ENCODE data around the gene PUS3. TPM values are rescaled to one million over a fixed set of nuclear protein-coding genes. Genes with fewer than 3 reads are reported as not detected.

Gene PUS3
- total and polyA plus RNA-seq, 3 experiments from 2014 or later = 16.5 to 19.2 (median 17.5) TPM

DNA sequence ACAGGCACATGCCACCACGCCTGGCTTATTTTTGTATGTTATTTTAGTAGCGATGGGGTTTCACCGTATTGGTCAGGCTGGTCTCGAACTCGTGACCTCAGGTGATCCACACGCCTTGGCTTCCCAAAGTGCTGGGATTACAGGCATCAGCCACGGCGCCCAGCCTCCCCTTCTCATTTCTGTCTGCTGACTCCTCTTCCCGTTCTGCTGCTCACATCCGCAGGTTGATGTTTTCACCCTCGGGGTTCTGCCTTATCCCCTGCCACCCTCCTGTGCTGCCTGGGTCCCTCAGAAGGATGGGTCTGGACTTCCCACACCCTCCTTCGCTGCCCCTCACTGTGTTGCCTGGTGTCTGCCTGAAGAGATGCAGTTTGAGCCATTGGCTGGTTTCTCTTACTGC is 23.7 kb upstream of the PUS3 start:
- H3K36me3 ChIP-seq (ENCODE audit: insufficient read depth, low read length) = no peaks in the 10 kb centered on the region
- ChIA-PET CTCF (no interaction called here), POLR2A (no interaction called here)
- H3K27ac ChIP-seq (ENCODE audit: low read depth, low read length) = no peak overlapping the region
- H3K9me3 Mint-ChIP-seq = no peaks in the 10 kb centered on the region
- H3K27me3 ChIP-seq (ENCODE audit: insufficient read depth, low read length, poor library complexity, severe bottlenecking) = no peaks in the 10 kb centered on the region
- H3K27ac Mint-ChIP-seq = peak overlapping the region in 1 of 8 donors; percentile 93
- H3K4me3 ChIP-seq (ENCODE audit: low read length) = no peak overlapping the region
- H3K27me3 Mint-ChIP-seq = peaks cover 20 to 57% of the 10 kb centered on the region in 2 donors
- H3K4me3 Mint-ChIP-seq = no peak overlapping the region
- H3K4me1 ChIP-seq (ENCODE audit: insufficient read depth, low read length) = no peaks in the 10 kb centered on the region
- DNase-seq = no peak
- no peaks in the 10 kb centered on the region for H3K36me3 Mint-ChIP-seq
- H3K9me3 ChIP-seq (ENCODE audit: low read length) = no peaks in the 10 kb centered on the region
- no peaks in the 10 kb centered on the region for H3K4me1 Mint-ChIP-seq

DNA sequence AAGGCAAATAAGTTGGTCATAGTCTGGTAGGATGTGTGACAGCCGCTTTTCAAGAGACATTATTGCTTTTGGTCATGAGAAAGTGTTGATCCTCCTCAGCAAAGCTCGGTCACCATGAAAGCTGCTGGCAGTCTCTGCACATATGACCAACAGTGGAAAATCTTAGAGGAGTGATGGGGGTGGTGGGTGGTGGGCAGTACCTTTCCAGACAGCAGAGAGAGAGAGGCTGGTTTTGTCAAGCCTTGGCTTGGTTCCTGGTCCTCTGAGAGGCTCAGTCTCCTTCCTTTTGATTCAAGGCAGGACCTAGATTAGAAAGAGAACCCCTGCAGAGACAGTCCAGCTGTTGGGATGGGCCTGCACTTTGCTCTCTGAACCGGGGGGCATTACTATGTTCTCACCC is 22.8 kb upstream of the PUS3 start:
- H3K4me1 Mint-ChIP-seq = no peaks in the 10 kb centered on the region
- H3K9me3 ChIP-seq (ENCODE audit: low read length) = no peaks in the 10 kb centered on the region
- ChIA-PET CTCF (no interaction called here), POLR2A (no interaction called here)
- no peak overlapping the region for H3K4me3 ChIP-seq (ENCODE audit: low read length)
- no peak overlapping the region for H3K27ac Mint-ChIP-seq
- no peaks in the 10 kb centered on the region for H3K4me1 ChIP-seq (ENCODE audit: insufficient read depth, low read length)
- DNase-seq = no peak
- H3K27me3 ChIP-seq (ENCODE audit: insufficient read depth, low read length, poor library complexity, severe bottlenecking) = no peaks in the 10 kb centered on the region
- H3K27ac ChIP-seq (ENCODE audit: low read depth, low read length) = no peak overlapping the region
- no peaks in the 10 kb centered on the region for H3K9me3 Mint-ChIP-seq
- no peaks in the 10 kb centered on the region for H3K36me3 ChIP-seq (ENCODE audit: insufficient read depth, low read length)
- H3K36me3 Mint-ChIP-seq = no peaks in the 10 kb centered on the region
- H3K27me3 Mint-ChIP-seq = peaks cover 23 to 60% of the 10 kb centered on the region in 2 donors
- no peak overlapping the region for H3K4me3 Mint-ChIP-seq

DNA sequence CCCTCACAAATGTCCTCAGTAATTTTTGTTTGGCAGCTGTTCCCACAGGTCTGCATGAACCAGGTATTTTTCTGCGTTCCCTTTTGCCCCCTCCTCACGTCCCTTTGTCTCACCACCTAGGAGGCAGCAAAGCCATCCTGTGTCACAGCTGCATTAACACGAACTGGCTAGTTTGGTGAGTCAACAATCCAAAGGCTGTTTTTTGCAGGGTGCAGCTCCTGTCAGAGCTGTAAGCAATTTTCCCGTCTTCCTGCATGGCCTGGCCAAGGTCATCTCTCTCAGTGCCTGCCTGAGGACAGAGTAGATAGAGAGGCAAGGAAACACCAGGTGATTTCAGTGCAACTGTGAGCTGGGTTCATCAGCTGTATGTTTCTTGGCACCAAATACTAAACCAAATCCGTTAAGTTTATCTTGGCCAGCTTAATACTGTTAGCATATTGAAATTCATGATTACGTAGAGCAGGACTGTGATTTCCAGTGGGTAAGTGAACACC is 22.3 kb upstream of the PUS3 start:
- no peaks in the 10 kb centered on the region for H3K9me3 Mint-ChIP-seq
- H3K36me3 Mint-ChIP-seq = no peaks in the 10 kb centered on the region
- H3K4me3 ChIP-seq (ENCODE audit: low read length) = no peak overlapping the region
- no peaks in the 10 kb centered on the region for H3K9me3 ChIP-seq (ENCODE audit: low read length)
- H3K27ac Mint-ChIP-seq = peak overlapping the region in 1 of 8 donors; percentile 67
- peaks cover 26 to 64% of the 10 kb centered on the region in 2 donors for H3K27me3 Mint-ChIP-seq
- DNase-seq = no peak
- ChIA-PET POLR2A (no interaction called here), CTCF (no interaction called here)
- no peaks in the 10 kb centered on the region for H3K27me3 ChIP-seq (ENCODE audit: insufficient read depth, low read length, poor library complexity, severe bottlenecking)
- H3K4me1 ChIP-seq (ENCODE audit: insufficient read depth, low read length) = no peaks in the 10 kb centered on the region
- H3K4me1 Mint-ChIP-seq = no peaks in the 10 kb centered on the region
- no peak overlapping the region for H3K4me3 Mint-ChIP-seq
- no peak overlapping the region for H3K27ac ChIP-seq (ENCODE audit: low read depth, low read length)
- H3K36me3 ChIP-seq (ENCODE audit: insufficient read depth, low read length) = no peaks in the 10 kb centered on the region

DNA sequence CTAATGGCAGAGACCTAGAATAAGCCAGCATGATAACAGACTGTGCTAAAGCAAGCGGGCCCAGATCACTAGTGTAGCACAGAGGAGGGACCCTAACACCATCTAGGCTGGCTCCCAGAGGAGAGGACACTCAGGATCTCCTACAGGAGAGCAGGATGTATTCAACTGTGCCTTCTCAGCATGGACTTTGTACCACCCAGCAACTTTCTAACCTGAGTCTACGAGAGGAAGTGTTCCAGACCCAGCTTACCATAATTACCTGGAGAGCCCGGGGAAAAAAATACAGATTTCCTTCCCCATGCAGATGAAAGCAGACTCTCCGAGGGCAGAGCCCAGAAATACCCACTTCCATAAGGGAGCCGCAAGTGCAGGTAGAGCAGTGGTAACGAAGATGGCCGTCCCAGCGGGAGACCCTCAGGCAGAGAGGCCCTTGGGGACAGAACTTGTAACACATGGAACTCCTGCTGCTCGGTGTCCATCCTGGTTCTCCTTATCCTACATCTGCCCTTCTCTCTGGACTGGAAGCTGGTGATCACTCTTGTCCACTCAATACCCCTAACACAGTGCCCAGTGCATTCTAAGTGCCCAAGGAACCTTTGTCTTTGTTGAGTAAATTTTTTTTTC is 21.5 kb upstream of the PUS3 start:
- Mint-ChIP-seq H3K4me3 (no peak overlapping the region), H3K27me3 (peaks cover 29 to 64% of the 10 kb centered on the region in 2 donors), H3K9me3 (no peaks in the 10 kb centered on the region), H3K4me1 (no peaks in the 10 kb centered on the region), H3K27ac (peak overlapping the region in 1 of 8 donors; percentile 67), H3K36me3 (no peaks in the 10 kb centered on the region)
- ChIA-PET POLR2A (no interaction called here), CTCF (interaction anchor here (3.2 kb wide), 1 partner anchor 269 kb away, joined by 9 read pairs; no protein-coding TSS in a partner anchor)
- Histone ChIP-seq H3K27me3 (ENCODE audit: insufficient read depth, low read length, poor library complexity, severe bottlenecking) (no peaks in the 10 kb centered on the region), H3K4me1 (ENCODE audit: insufficient read depth, low read length) (no peaks in the 10 kb centered on the region), H3K27ac (ENCODE audit: low read depth, low read length) (no peak overlapping the region), H3K4me3 (ENCODE audit: low read length) (no peak overlapping the region), H3K9me3 (ENCODE audit: low read length) (no peaks in the 10 kb centered on the region), H3K36me3 (ENCODE audit: insufficient read depth, low read length) (no peaks in the 10 kb centered on the region)
- no peak for DNase-seq

DNA sequence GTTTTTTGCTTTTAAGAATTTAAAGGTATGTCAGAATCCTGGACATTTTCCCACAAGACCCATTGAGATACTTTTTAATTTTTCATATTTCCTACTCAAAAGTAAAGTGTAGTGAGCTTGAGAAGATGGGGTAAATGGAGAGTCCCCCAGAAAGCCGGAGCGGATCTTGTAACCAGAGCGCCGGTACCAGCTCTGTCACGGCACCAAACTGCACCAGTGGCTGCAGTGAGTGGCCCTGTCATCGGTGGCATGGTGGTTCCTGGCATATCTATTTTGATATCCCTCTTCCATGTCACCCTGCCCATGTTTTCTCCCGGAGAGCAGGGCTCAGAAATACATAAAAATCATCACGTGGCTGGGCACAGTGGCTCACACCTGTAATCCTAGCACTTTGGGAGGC is 20.6 kb upstream of the PUS3 start:
- no peaks in the 10 kb centered on the region for H3K9me3 Mint-ChIP-seq
- H3K9me3 ChIP-seq (ENCODE audit: low read length) = no peaks in the 10 kb centered on the region
- no peaks in the 10 kb centered on the region for H3K36me3 ChIP-seq (ENCODE audit: insufficient read depth, low read length)
- H3K27me3 Mint-ChIP-seq = peaks cover 24 to 69% of the 10 kb centered on the region in 2 donors
- H3K4me1 Mint-ChIP-seq = no peaks in the 10 kb centered on the region
- H3K4me3 Mint-ChIP-seq = no peak overlapping the region
- POLR2A ChIA-PET = no interaction called here
- no peaks in the 10 kb centered on the region for H3K27me3 ChIP-seq (ENCODE audit: insufficient read depth, low read length, poor library complexity, severe bottlenecking)
- H3K4me1 ChIP-seq (ENCODE audit: insufficient read depth, low read length) = no peaks in the 10 kb centered on the region
- no peaks in the 10 kb centered on the region for H3K36me3 Mint-ChIP-seq
- CTCF ChIA-PET = interaction anchor here (1.1 to 3.2 kb wide), 6 partner anchors 11 to 277 kb away, joined by 3 to 9 read pairs (median 4); partner anchors contain the start of genes DDX25 and PUS3
- no peak overlapping the region for H3K27ac ChIP-seq (ENCODE audit: low read depth, low read length)
- no peak for DNase-seq
- no peak overlapping the region for H3K27ac Mint-ChIP-seq
- H3K4me3 ChIP-seq (ENCODE audit: low read length) = no peak overlapping the region

DNA sequence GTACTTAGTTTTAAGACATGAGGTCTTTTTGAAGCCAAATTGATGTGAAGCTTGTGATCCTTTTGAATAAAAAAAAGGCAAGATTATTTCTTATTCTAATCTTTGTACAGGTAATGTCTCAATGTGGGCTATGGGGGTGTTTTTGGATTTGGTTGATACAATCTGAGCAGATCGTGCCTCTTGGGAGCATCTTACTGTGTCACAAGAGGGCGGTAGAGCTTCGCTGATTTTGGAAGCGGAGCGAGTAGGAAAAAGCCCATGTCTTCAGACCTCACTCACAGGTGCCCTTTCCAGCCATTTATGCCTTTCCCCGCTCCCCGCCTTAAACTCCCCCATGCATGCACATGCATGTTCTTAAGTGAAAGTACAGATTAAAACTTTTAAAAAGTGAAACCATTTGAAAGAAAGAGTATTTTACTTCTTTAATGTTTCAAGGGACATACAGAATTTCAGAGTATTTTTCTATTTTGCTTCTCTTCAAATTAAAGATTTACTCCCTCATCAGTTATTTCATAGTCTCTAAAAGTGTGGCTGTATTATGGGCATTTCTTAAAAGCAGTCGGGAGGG is 20.1 kb upstream of the PUS3 start:
- H3K27ac ChIP-seq (ENCODE audit: low read depth, low read length) = no peak overlapping the region
- Mint-ChIP-seq H3K36me3 (no peaks in the 10 kb centered on the region), H3K27me3 (peaks cover 24 to 69% of the 10 kb centered on the region in 2 donors), H3K4me3 (no peak overlapping the region), H3K9me3 (no peaks in the 10 kb centered on the region), H3K4me1 (no peaks in the 10 kb centered on the region), H3K27ac (no peak overlapping the region)
- ChIA-PET CTCF (interaction anchor here (1.0 to 3.2 kb wide), 7 partner anchors 10 to 278 kb away, joined by 3 to 9 read pairs (median 3); partner anchors contain the start of genes DDX25 and PUS3), POLR2A (no interaction called here)
- no peak overlapping the region for H3K4me3 ChIP-seq (ENCODE audit: low read length)
- no peaks in the 10 kb centered on the region for H3K27me3 ChIP-seq (ENCODE audit: insufficient read depth, low read length, poor library complexity, severe bottlenecking)
- no peaks in the 10 kb centered on the region for H3K36me3 ChIP-seq (ENCODE audit: insufficient read depth, low read length)
- H3K9me3 ChIP-seq (ENCODE audit: low read length) = no peaks in the 10 kb centered on the region
- no peaks in the 10 kb centered on the region for H3K4me1 ChIP-seq (ENCODE audit: insufficient read depth, low read length)
- peak in 3 of 5 donors; percentile 17 to 60 (median 47) for DNase-seq

DNA sequence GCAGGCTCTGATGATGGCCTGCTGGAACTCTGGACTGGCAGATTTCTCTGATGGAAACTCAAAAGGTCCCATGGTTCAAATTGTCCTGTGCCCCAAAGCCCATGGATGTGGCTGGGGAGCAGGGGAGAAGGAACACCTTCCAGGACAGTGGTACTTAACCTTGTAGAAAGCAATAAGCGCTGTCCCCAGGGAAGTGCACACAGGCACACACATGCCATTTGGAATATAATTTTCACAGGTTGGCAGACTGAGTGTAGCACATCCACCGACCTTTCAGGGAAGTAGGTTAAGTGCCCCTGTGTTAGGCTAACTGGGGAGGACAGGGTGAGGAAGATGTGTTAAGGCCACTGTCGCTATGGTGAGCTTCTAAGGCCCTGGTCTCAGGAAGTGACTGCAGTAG is 19.1 kb upstream of the PUS3 start:
- Mint-ChIP-seq H3K27me3 (peaks cover 23 to 69% of the 10 kb centered on the region in 2 donors), H3K4me3 (no peak overlapping the region), H3K27ac (no peak overlapping the region), H3K36me3 (no peaks in the 10 kb centered on the region), H3K9me3 (no peaks in the 10 kb centered on the region), H3K4me1 (no peaks in the 10 kb centered on the region)
- Histone ChIP-seq H3K9me3 (ENCODE audit: low read length) (no peaks in the 10 kb centered on the region), H3K4me3 (ENCODE audit: low read length) (no peak overlapping the region), H3K27me3 (ENCODE audit: insufficient read depth, low read length, poor library complexity, severe bottlenecking) (no peaks in the 10 kb centered on the region), H3K36me3 (ENCODE audit: insufficient read depth, low read length) (no peaks in the 10 kb centered on the region), H3K4me1 (ENCODE audit: insufficient read depth, low read length) (no peaks in the 10 kb centered on the region), H3K27ac (ENCODE audit: low read depth, low read length) (no peak overlapping the region)
- ChIA-PET CTCF (interaction anchor here (1.0 to 3.2 kb wide), 4 partner anchors 21 to 279 kb away, joined by 3 to 9 read pairs (median 5); no protein-coding TSS in a partner anchor), POLR2A (no interaction called here)
- no peak for DNase-seq

DNA sequence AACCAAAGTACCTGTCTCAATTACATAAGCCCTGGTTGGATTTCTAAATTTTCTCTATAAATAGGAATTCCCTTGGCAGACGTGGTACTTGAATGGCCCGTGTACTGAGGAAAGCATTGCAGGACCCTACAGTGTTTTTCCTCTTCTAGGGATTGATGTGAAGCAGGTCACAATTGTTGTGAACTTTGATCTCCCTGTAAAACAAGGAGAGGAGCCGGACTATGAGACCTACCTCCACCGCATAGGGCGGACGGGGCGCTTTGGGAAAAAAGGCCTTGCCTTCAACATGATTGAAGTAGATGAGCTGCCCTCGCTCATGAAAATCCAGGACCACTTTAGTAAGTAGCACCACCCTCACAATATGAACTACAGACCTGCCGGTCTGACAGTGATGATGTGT is 18.0 kb upstream of the PUS3 start:
- POLR2A ChIA-PET = no interaction called here

More for the DNA sequence above, 18.0 kb upstream of the PUS3 start:
- Mint-ChIP-seq H3K4me3 (no peak overlapping the region), H3K27me3 (peaks cover 20 to 71% of the 10 kb centered on the region in 2 donors), H3K4me1 (no peaks in the 10 kb centered on the region), H3K36me3 (no peaks in the 10 kb centered on the region), H3K9me3 (no peaks in the 10 kb centered on the region), H3K27ac (no peak overlapping the region)
- H3K4me1 ChIP-seq (ENCODE audit: insufficient read depth, low read length) = no peaks in the 10 kb centered on the region
- H3K36me3 ChIP-seq (ENCODE audit: insufficient read depth, low read length) = no peaks in the 10 kb centered on the region
- H3K4me3 ChIP-seq (ENCODE audit: low read length) = no peak overlapping the region
- H3K9me3 ChIP-seq (ENCODE audit: low read length) = no peaks in the 10 kb centered on the region
- no peaks in the 10 kb centered on the region for H3K27me3 ChIP-seq (ENCODE audit: insufficient read depth, low read length, poor library complexity, severe bottlenecking)
- no peak for DNase-seq
- CTCF ChIA-PET = interaction anchor here (1.2 kb wide), 1 partner anchor 22 kb away, joined by 3 read pairs; no protein-coding TSS in a partner anchor
- no peak overlapping the region for H3K27ac ChIP-seq (ENCODE audit: low read depth, low read length)
